Smooth muscle cell (in vitro differentiated cells): ENCODE data around the gene ZNF157. TPM values are rescaled to one million over a fixed set of nuclear protein-coding genes. Genes with fewer than 3 reads are reported as not detected.

ENCODE experiments used
- DNase-seq: peaks from one replicate; lab custom pipeline; 2025; ENCODE audit not compliant: unreplicated experiment; lab: John Stamatoyannopoulos, UW
- H2AFZ ChIP-seq: fragments of 200-600 bp; sonication (generic); 2 replicates; pipeline ENCODE4 v1.6.0; 2016; ENCODE audit warnings: antibody characterized with exemption, low read depth, mild to moderate bottlenecking
- H3F3A ChIP-seq: fragments of 200-600 bp; sonication (generic); 2 replicates; pipeline ENCODE4 v1.6.0; 2017; ENCODE audit warnings: antibody characterized with exemption, low read depth
- H3K27ac ChIP-seq: fragments of 200-600 bp; sonication (generic); 2 replicates; pipeline ENCODE4 v1.5.1; 2016; ENCODE audit warnings: low read depth, mild to moderate bottlenecking
- H3K27me3 ChIP-seq: fragments of 200-600 bp; sonication (generic); 2 replicates; pipeline ENCODE4 v1.6.1; 2016; ENCODE audit warnings: low read depth, mild to moderate bottlenecking
- H3K36me3 ChIP-seq: fragments of 200-600 bp; sonication (generic); 2 replicates; pipeline ENCODE4 v1.5.1; 2016; ENCODE audit warnings: low read depth
- H3K4me1 ChIP-seq: fragments of 200-600 bp; sonication (generic); 2 replicates; pipeline ENCODE4 v1.5.1; 2016; ENCODE audit warnings: low read depth
- H3K4me2 ChIP-seq: fragments of 200-600 bp; sonication (generic); 2 replicates; pipeline ENCODE4 v1.6.0; 2016; ENCODE audit warnings: mild to moderate bottlenecking
- H3K4me3 ChIP-seq: fragments of 200-600 bp; sonication (generic); 2 replicates; pipeline ENCODE4 v1.5.1; 2016; ENCODE audit warnings: mild to moderate bottlenecking
- H3K79me2 ChIP-seq: fragments of 200-600 bp; sonication (generic); 2 replicates; pipeline ENCODE4 v1.6.0; 2016; ENCODE audit warnings: low read depth, mild to moderate bottlenecking
- H3K9ac ChIP-seq: fragments of 200-600 bp; sonication (generic); 2 replicates; pipeline ENCODE4 v1.6.0; 2016; ENCODE audit warnings: low read depth
- H3K9me3 ChIP-seq: fragments of 200-600 bp; sonication (generic); replicated peaks from 2 replicates; pipeline ENCODE4 v1.5.1; 2016; ENCODE audit warnings: low read depth
- H4K20me1 ChIP-seq: fragments of 200-600 bp; sonication (generic); 2 replicates; pipeline ENCODE4 v1.6.0; 2016; ENCODE audit warnings: low read depth
- WGBS: methylation state at CpG from one replicate; pipeline ENCODE4 v1.1.7; 2016; ENCODE audit warnings: low lambda C conversion rate; 5-methylcytosine and 5-hydroxymethylcytosine counted together
- polyA plus RNA-seq: library from polyadenylated mRNA; unstranded; fragments of >200 nt; fragmentation: Nextera tagmentation; extraction: Ambion mirVana; gene quantifications from 2 replicates; pipeline ENCODE4 v1.2.1, GENCODE V29; 2016
- total RNA-seq: library from RNA; depleted of rRNA; stranded (reverse); fragments of >200 nt; gene quantifications from 2 replicates; pipeline ENCODE4 v1.2.3, GENCODE V29; 2014
- TF ChIP-seq, protein P1 (sequence below): fragments of 200-600 bp; sonication (generic); IDR thresholded peaks from 2 replicates; pipeline ENCODE4 v1.5.1; 2017; ENCODE audit warnings: borderline replicate concordance, mild to moderate bottlenecking, antibody characterized with exemption; ENCODE audit not compliant: insufficient read depth, poor library complexity, severe bottlenecking

Gene ZNF157
- total and polyA plus RNA-seq, 2 experiments from 2014 or later: not detected

DNA sequence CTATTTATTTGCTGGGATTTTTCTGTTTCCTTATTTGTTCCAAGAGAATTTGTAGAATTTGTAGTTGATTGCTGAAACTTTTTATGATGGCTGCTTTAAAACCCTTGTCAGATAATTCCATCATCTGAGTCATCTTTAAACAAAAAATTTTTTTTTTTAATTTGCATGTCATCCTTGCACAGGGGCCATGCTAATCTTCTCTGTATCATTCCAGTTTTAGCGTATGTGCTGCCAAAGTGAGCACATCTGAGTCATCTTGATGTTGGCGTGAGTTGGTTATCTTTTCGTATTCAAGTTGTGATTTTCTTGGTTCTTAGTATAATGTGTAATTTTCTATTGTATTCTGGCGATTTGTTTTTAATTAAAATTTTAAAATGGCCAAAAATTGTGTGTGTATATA lies 18.7 kb upstream of the ZNF157 start:
- TF ChIP-seq, protein P1, sequence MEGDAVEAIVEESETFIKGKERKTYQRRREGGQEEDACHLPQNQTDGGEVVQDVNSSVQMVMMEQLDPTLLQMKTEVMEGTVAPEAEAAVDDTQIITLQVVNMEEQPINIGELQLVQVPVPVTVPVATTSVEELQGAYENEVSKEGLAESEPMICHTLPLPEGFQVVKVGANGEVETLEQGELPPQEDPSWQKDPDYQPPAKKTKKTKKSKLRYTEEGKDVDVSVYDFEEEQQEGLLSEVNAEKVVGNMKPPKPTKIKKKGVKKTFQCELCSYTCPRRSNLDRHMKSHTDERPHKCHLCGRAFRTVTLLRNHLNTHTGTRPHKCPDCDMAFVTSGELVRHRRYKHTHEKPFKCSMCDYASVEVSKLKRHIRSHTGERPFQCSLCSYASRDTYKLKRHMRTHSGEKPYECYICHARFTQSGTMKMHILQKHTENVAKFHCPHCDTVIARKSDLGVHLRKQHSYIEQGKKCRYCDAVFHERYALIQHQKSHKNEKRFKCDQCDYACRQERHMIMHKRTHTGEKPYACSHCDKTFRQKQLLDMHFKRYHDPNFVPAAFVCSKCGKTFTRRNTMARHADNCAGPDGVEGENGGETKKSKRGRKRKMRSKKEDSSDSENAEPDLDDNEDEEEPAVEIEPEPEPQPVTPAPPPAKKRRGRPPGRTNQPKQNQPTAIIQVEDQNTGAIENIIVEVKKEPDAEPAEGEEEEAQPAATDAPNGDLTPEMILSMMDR: no peak
- Histone ChIP-seq H4K20me1 (no peaks in the 10 kb centered on the region), H2AFZ (no peak overlapping the region), H3K9me3 (no peaks in the 10 kb centered on the region), H3K4me1 (no peaks in the 10 kb centered on the region), H3K27me3 (no peaks in the 10 kb centered on the region), H3K9ac (no peak overlapping the region), H3K27ac (no peak overlapping the region), H3K4me3 (no peak overlapping the region), H3K79me2 (no peaks in the 10 kb centered on the region), H3F3A (no peaks in the 10 kb centered on the region), H3K4me2 (no peak overlapping the region), H3K36me3 (no peaks in the 10 kb centered on the region)
- DNase-seq: no peak
- 66% methylated on average over 4 of the region's 4 CpGs for WGBS

DNA sequence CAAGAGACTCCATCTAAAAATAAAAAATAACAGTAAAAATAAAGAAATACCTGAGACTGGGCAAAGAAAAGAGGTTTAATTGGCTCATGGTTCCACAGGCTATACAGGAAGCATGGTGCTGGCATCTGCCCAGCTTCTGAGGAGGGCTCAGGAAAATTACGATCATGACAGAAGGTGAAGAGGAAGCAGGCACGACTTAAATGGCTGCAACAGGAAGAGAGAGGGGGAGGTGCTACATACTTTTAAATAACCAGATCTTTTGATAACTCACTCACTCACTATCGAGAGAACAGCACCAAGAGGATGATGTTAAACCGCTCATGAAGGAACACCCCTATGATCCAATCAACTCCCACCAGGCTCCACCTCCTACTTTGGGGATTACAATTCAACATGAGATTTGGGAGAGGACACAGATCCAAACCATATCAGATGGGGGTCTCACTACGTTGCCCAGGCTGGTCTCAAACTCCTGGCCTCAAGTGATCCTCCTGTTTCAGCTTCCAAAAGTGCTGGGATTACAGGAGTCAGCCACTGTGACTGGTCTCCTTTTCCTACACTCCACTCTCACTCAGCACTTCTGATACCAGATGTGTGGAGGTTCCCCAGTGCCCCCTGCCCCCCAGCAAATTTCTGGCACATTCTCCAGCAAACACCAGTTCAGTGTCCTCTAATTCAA lies 11.9 kb upstream of the ZNF157 start:
- Histone ChIP-seq H3K9ac (no peak overlapping the region), H2AFZ (no peak overlapping the region), H3K79me2 (no peaks in the 10 kb centered on the region), H3K27ac (no peak overlapping the region), H3K4me1 (peaks cover 4% of the 10 kb centered on the region), H3F3A (no peaks in the 10 kb centered on the region), H3K4me2 (no peak overlapping the region), H3K4me3 (no peak overlapping the region), H3K27me3 (no peaks in the 10 kb centered on the region), H4K20me1 (no peaks in the 10 kb centered on the region), H3K36me3 (no peaks in the 10 kb centered on the region), H3K9me3 (no peaks in the 10 kb centered on the region)
- WGBS: 79% methylated on average over 5 of the region's 5 CpGs
- no peak for DNase-seq
- TF ChIP-seq, protein P1: no peak

DNA sequence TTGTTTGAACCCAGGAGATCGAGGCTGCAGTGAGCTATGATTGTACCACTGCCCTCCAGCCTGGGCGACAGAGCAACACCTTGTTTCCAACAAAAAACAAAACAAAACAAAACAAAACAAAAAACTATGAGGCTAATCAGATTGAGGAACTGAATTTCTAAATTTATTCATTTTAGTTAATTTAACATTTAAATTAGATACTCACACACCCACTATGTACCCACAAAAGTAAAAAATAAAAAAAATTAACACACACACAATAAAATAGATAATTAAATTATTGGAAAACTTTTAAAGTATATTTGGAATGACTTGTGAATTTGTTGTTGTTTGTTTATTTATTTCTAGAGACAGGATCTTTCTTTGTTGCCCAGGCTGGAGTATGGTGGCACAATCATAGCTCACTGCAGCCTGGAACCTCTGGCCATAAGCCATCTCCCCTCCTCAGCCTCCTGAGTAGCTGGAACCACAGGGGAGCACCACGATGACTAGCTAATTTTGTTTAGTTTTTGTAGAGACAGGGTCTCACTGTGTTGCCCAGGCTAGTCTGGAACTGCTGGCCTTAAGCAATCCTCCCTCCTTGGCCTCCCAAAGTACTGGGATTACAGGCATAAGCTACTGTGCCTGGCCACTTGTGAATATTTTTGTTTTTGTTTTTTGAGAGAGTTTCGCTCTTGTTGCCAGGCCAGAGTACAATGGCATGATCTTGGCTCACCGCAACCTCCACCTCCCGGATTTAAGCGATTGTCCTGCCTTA lies 9.8 kb upstream of the ZNF157 start:
- Histone ChIP-seq H4K20me1 (no peaks in the 10 kb centered on the region), H3K4me3 (no peak overlapping the region), H3K9me3 (no peaks in the 10 kb centered on the region), H3K4me1 (peaks cover 4% of the 10 kb centered on the region), H3K27ac (peak overlapping the region; percentile 91), H3K27me3 (no peaks in the 10 kb centered on the region), H3K36me3 (no peaks in the 10 kb centered on the region), H3K9ac (peak overlapping the region; percentile 10), H3K79me2 (no peaks in the 10 kb centered on the region), H3K4me2 (no peak overlapping the region), H3F3A (no peaks in the 10 kb centered on the region), H2AFZ (no peak overlapping the region)
- DNase-seq: no peak
- WGBS: 82% methylated on average over 7 of the region's 7 CpGs
- TF ChIP-seq, protein P1: no peak
